Measurements from ENCODE around the gene TMEM150B.

- no peak for TF ChIP-seq EZH2 (IDR thresholded peaks at IDR 0.05; ENCODE audit: insufficient read depth, low read length)
- TF ChIP-seq, protein P1, sequence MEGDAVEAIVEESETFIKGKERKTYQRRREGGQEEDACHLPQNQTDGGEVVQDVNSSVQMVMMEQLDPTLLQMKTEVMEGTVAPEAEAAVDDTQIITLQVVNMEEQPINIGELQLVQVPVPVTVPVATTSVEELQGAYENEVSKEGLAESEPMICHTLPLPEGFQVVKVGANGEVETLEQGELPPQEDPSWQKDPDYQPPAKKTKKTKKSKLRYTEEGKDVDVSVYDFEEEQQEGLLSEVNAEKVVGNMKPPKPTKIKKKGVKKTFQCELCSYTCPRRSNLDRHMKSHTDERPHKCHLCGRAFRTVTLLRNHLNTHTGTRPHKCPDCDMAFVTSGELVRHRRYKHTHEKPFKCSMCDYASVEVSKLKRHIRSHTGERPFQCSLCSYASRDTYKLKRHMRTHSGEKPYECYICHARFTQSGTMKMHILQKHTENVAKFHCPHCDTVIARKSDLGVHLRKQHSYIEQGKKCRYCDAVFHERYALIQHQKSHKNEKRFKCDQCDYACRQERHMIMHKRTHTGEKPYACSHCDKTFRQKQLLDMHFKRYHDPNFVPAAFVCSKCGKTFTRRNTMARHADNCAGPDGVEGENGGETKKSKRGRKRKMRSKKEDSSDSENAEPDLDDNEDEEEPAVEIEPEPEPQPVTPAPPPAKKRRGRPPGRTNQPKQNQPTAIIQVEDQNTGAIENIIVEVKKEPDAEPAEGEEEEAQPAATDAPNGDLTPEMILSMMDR (IDR thresholded peaks at IDR 0.05; ENCODE audit: insufficient read depth, low read depth, low read length) = no peak
Observed at GRCh38 chr19:55350620-55351315, 25.6 kb upstream of the TMEM150B start.

All from astrocyte (in vitro differentiated cells and primary cell).